Liver (tissue), 9 donors: ENCODE measurements around the gene SLC24A3. TPM values are rescaled to one million over a fixed set of nuclear protein-coding genes. Genes with fewer than 3 reads are reported as not detected.

ENCODE experiments used
- DNase-seq: peaks from one replicate; pipeline ENCODE4 v3.0.0-alpha.2; 2017; ENCODE audit warnings: low spot score
- H3K27ac ChIP-seq, 2 donors: one replicate each; pipeline ENCODE4 v1.7.0; 2013; ENCODE audit warnings: inconsistent platforms in 2 of 2, low read length in 2 of 2, control low read depth in 1 of 2, low read depth in 1 of 2, mild to moderate bottlenecking in 1 of 2
- H3K27me3 ChIP-seq, 4 donors: one replicate each; pipeline versions ENCODE4 v1.6.1 to v1.7.0; 2013; ENCODE audit warnings: low read length in 3 of 4, inconsistent platforms in 1 of 4, mild to moderate bottlenecking in 1 of 4, moderate library complexity in 1 of 4; ENCODE audit not compliant: control insufficient read depth in 4 of 4, insufficient read depth in 4 of 4
- H3K36me3 ChIP-seq, 4 donors: one replicate each; pipeline versions ENCODE4 v1.6.1 to v1.7.0; 2013; ENCODE audit warnings: low read length in 3 of 4, mild to moderate bottlenecking in 3 of 4, low read depth in 1 of 4, moderate library complexity in 1 of 4; ENCODE audit not compliant: control insufficient read depth in 4 of 4, insufficient read depth in 3 of 4
- H3K4me1 ChIP-seq, 4 donors: one replicate each; pipeline versions ENCODE4 v1.6.1 to v1.7.0; 2013; ENCODE audit warnings: low read length in 3 of 4, mild to moderate bottlenecking in 3 of 4, moderate library complexity in 1 of 4; ENCODE audit not compliant: control insufficient read depth in 4 of 4, insufficient read depth in 4 of 4
- H3K4me3 ChIP-seq, 3 donors: one replicate each; pipeline versions ENCODE4 v1.6.1 to v1.7.0; 2013; ENCODE audit warnings: low read length in 3 of 3, control low read depth in 1 of 3, low read depth in 1 of 3, mild to moderate bottlenecking in 1 of 3
- H3K9ac ChIP-seq, 2 donors: one replicate each; pipeline ENCODE4 v1.7.0; 2013; ENCODE audit warnings: low read length in 2 of 2, mild to moderate bottlenecking in 2 of 2, moderate library complexity in 2 of 2, control low read depth in 1 of 2, low read depth in 1 of 2
- H3K9me3 ChIP-seq, 4 donors: one replicate each; pipeline versions ENCODE4 v1.6.1 to v1.7.0; 2013; ENCODE audit warnings: low read length in 3 of 4; ENCODE audit not compliant: control insufficient read depth in 4 of 4
- ATF3 ChIP-seq: IDR thresholded peaks from 2 replicates; pipeline ENCODE4 v1.6.1; 2016; ENCODE audit warnings: antibody characterized with exemption
- EGR1 ChIP-seq, 2 donors: IDR thresholded peaks; 2 replicates each; pipeline ENCODE4 v1.6.1; 2016 to 2018; ENCODE audit warnings: antibody characterized with exemption in 2 of 2, low read depth in 2 of 2
- FOXA1 ChIP-seq: IDR thresholded peaks from 2 replicates; pipeline ENCODE4 v1.6.1; 2016; ENCODE audit warnings: antibody characterized with exemption
- FOXA2 ChIP-seq: IDR thresholded peaks from 2 replicates; pipeline ENCODE4 v1.6.1; 2016; ENCODE audit warnings: antibody characterized with exemption
- GABPA ChIP-seq, 2 donors: IDR thresholded peaks in 1 of 2; conservative IDR thresholded peaks in 1 of 2; 2 replicates each; pipeline ENCODE4 v1.6.1; 2016; ENCODE audit warnings: antibody characterized with exemption in 2 of 2, mild to moderate bottlenecking in 1 of 2, moderate library complexity in 1 of 2
- HNF4A ChIP-seq, 2 donors: conservative IDR thresholded peaks; 2 replicates each; pipeline ENCODE4 v1.6.1; 2016; ENCODE audit warnings: antibody characterized with exemption in 2 of 2, mild to moderate bottlenecking in 2 of 2
- HNF4G ChIP-seq: IDR thresholded peaks from 2 replicates; pipeline ENCODE4 v1.6.1; 2016; ENCODE audit warnings: antibody characterized with exemption
- JUND ChIP-seq, 2 donors: IDR thresholded peaks; 2 replicates each; pipeline ENCODE4 v1.6.1; 2016; ENCODE audit warnings: antibody characterized with exemption in 2 of 2
- MAX ChIP-seq: IDR thresholded peaks from 2 replicates; pipeline ENCODE4 v1.6.1; 2016; ENCODE audit warnings: antibody characterized with exemption
- NR2F2 ChIP-seq: IDR thresholded peaks from 2 replicates; pipeline ENCODE4 v1.6.1; 2016; ENCODE audit warnings: antibody characterized with exemption
- RXRA ChIP-seq, 2 donors: IDR thresholded peaks; 2 replicates each; pipeline ENCODE4 v1.6.1; 2017 to 2018; ENCODE audit warnings: antibody characterized with exemption in 2 of 2, mild to moderate bottlenecking in 1 of 2
- TAF1 ChIP-seq: conservative IDR thresholded peaks from 2 replicates; pipeline ENCODE4 v1.6.1; 2016; ENCODE audit warnings: antibody characterized with exemption, mild to moderate bottlenecking
- YY1 ChIP-seq: IDR thresholded peaks from 2 replicates; pipeline ENCODE4 v1.6.1; 2016; ENCODE audit warnings: antibody characterized with exemption, mild to moderate bottlenecking
- ZBTB33 ChIP-seq: IDR thresholded peaks from 2 replicates; pipeline ENCODE4 v1.6.1; 2016; ENCODE audit warnings: antibody characterized with exemption
- WGBS: extraction: QIAGEN DNeasy Blood & Tissue Kit; methylation state at CpG from one replicate; pipeline ENCODE4 v1.1.7; 2013; 5-methylcytosine and 5-hydroxymethylcytosine counted together
- polyA plus RNA-seq, 2 donors: library from polyadenylated mRNA; stranded (reverse) in 1 of 2; unstranded in 1 of 2; fragments of 200-250 nt in 1 of 2; fragments of >200 nt in 1 of 2; fragmentation: Nextera tagmentation in 1 of 2; extraction: Ambion mirVana in 1 of 2; gene quantifications; one replicate each; pipeline versions ENCODE4 v1.2.1 to v1.2.3, GENCODE V29; 2013 to 2015
- total RNA-seq, 2 donors: library from RNA; depleted of rRNA; stranded (reverse); fragments of >200 nt; gene quantifications; one replicate each; pipeline ENCODE4 v1.2.3, GENCODE V29; 2014
- donor health status: healthy.
- donor health status: healthy.
- donor health status: healthy.
- donor health status: healthy.
- donor health status: healthy.

The SLC24A3 gene
- total and polyA plus RNA-seq, 4 donors: 0.28 to 1.8 (median 0.46) TPM

GRCh38 chr20:19599200-19599599 lies 386.8 kb downstream of the SLC24A3 start:
- no peak for DNase-seq

GRCh38 chr20:19600042-19600441 lies 387.6 kb downstream of the SLC24A3 start:
- no peak overlapping the region for H3K4me3 ChIP-seq
- H3K36me3 ChIP-seq: no peaks in the 10 kb centered on the region
- H3K9me3 ChIP-seq: no peaks in the 10 kb centered on the region
- DNase-seq: no peak
- no peaks in the 10 kb centered on the region for H3K4me1 ChIP-seq
- no peak overlapping the region for H3K27ac ChIP-seq
- no peaks in the 10 kb centered on the region for H3K27me3 ChIP-seq
- no peak for TF ChIP-seq ATF3
- H3K9ac ChIP-seq: no peak overlapping the region
- 74% methylated on average over 7 of the region's 7 CpGs for WGBS

More at GRCh38 chr20:19599200-19599599, 386.8 kb downstream of the SLC24A3 start:
- Histone ChIP-seq H3K4me1 (no peaks in the 10 kb centered on the region), H3K9me3 (no peaks in the 10 kb centered on the region), H3K4me3 (no peak overlapping the region), H3K27ac (no peak overlapping the region), H3K9ac (no peak overlapping the region), H3K36me3 (no peaks in the 10 kb centered on the region), H3K27me3 (no peaks in the 10 kb centered on the region)
- 96% methylated on average over 20 of the region's 20 CpGs for WGBS
- TF ChIP-seq FOXA1: no peak
- no peak for TF ChIP-seq ATF3
- no peak for TF ChIP-seq YY1
- no peak for TF ChIP-seq NR2F2
- TF ChIP-seq GABPA (IDR thresholded peaks at IDR 0.05 in 1 of 2, conservative IDR thresholded peaks at IDR 0.05 in 1 of 2): no peak
- TF ChIP-seq JUND (IDR thresholded peaks at IDR 0.05): no peak
- no peak for TF ChIP-seq MAX
- TF ChIP-seq HNF4G: no peak
- no peak for TF ChIP-seq EGR1 (IDR thresholded peaks at IDR 0.05; ENCODE audit: low read depth in 2 of 2)
- TF ChIP-seq HNF4A (conservative IDR thresholded peaks at IDR 0.05): no peak

- H3K4me1 ChIP-seq: no peaks in the 10 kb centered on the region
- H3K9ac ChIP-seq: no peak overlapping the region
- H3K9me3 ChIP-seq: no peaks in the 10 kb centered on the region
- H3K4me3 ChIP-seq: no peak overlapping the region
- H3K27me3 ChIP-seq: no peaks in the 10 kb centered on the region
- no peaks in the 10 kb centered on the region for H3K36me3 ChIP-seq
- H3K27ac ChIP-seq: no peak overlapping the region
- TF ChIP-seq TAF1 (no peak), ZBTB33 (no peak), FOXA2 (no peak), RXRA (IDR thresholded peaks at IDR 0.05) (no peak), HNF4G (no peak)
- no peak for DNase-seq
- WGBS: 76% methylated on average over 9 of the region's 9 CpGs
Observed at GRCh38 chr20:19601126-19601810, 388.8 kb downstream of the SLC24A3 start.
